ENCODE data around the gene ZNF718. TPM values are rescaled to one million over a fixed set of nuclear protein-coding genes. Genes with fewer than 3 reads are reported as not detected.
"Not testable (repeated sequence)": the region's sequence is repeated elsewhere in the genome, so short reads cannot be mapped to it uniquely, and the experiment has no call there.

The ZNF718 gene
- total RNA-seq, 1 donor: 9.6 TPM

- no peak overlapping the region for H3K4me3 ChIP-seq (ENCODE audit: low read depth, low read length)
Observed at GRCh38 chr4:146621-147020, 22.3 kb downstream of the ZNF718 start.

DNA sequence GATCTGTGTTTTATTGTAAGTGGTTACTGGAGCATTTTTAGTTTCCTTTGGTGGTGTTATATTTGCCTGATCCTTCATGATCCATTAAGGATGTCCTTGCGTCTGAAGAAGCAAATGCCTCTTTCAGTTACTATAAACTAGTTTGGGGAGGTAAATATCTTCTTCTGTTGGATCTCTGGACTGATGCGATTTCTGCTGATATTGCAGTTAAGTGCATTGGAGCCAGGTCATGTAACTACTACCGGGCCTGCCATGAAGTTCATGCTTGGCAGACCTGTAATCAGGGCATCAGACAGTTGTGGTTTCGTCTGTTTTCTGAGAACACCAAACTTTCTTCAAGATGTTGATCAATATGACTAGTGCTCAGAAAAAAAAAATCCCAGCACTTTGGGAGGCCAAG lies 22.9 kb downstream of the ZNF718 start:
- TF ChIP-seq, protein P1, sequence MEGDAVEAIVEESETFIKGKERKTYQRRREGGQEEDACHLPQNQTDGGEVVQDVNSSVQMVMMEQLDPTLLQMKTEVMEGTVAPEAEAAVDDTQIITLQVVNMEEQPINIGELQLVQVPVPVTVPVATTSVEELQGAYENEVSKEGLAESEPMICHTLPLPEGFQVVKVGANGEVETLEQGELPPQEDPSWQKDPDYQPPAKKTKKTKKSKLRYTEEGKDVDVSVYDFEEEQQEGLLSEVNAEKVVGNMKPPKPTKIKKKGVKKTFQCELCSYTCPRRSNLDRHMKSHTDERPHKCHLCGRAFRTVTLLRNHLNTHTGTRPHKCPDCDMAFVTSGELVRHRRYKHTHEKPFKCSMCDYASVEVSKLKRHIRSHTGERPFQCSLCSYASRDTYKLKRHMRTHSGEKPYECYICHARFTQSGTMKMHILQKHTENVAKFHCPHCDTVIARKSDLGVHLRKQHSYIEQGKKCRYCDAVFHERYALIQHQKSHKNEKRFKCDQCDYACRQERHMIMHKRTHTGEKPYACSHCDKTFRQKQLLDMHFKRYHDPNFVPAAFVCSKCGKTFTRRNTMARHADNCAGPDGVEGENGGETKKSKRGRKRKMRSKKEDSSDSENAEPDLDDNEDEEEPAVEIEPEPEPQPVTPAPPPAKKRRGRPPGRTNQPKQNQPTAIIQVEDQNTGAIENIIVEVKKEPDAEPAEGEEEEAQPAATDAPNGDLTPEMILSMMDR (IDR thresholded peaks at IDR 0.05; ENCODE audit: insufficient read depth, low read length): no peak
- no peak overlapping the region for H3K4me3 ChIP-seq (ENCODE audit: low read depth, low read length)
- DNase-seq (ENCODE audit: low read depth): no peak

More at GRCh38 chr4:146621-147020, 22.3 kb downstream of the ZNF718 start:
- DNase-seq (ENCODE audit: low read depth): no peak
- TF ChIP-seq, protein P1 (IDR thresholded peaks at IDR 0.05; ENCODE audit: insufficient read depth, low read length): no peak

GRCh38 chr4:161496-162284 lies 37.4 kb downstream of the ZNF718 start:
- TF ChIP-seq, protein P1 (IDR thresholded peaks at IDR 0.05; ENCODE audit: insufficient read depth, low read length): no peak
- H3K4me3 ChIP-seq (ENCODE audit: low read depth, low read length): no peak overlapping the region
- no peak for DNase-seq (ENCODE audit: low read depth)

DNA sequence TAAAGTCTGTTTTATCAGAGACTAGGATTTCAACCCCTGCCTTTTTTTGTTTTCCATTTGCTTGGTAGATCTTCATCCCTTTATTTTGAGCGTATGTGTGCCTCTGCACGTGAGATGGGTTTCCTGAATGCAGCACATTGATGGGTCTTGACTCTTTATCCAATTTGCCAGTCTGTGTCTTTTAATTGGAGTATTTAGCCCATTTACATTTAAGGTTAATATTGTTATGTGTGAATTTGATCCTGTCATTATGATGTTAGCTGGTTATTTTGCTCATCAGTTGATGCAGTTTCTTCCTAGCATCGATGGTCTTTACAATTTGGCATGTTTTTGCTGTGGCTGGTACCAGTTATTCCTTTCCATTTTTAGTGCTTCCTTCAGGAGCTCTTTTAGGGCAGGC lies 45.3 kb downstream of the ZNF718 start:
- H3K4me3 ChIP-seq (ENCODE audit: low read depth, low read length); DNase-seq (ENCODE audit: low read depth): not testable (repeated sequence)

DNA sequence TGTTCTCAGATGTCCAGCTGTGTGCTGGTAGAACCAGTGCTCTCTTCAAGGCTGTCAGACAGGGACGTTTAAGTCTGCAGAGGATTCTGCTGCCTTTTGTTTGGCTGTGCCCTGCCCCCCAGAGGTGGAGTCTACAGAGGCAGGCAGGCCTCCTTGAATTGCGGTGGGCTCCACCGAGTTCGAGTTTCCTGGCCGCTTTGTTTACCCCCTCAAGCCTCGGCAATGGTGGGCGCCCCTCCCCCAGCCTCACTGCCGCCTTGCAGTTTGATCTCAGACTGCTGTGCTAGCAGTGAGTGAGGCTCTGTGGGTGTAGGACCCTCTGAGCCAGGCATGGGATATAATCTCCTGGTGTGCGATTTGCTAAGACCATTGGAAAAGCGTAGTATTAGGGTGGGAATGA lies 47.0 kb downstream of the ZNF718 start:
- DNase-seq (ENCODE audit: low read depth); H3K4me3 ChIP-seq (ENCODE audit: low read depth, low read length): not testable (repeated sequence)

- H3K4me3 ChIP-seq (ENCODE audit: low read depth, low read length): no peak overlapping the region
- TF ChIP-seq, protein P1 (IDR thresholded peaks at IDR 0.05; ENCODE audit: insufficient read depth, low read length): no peak
- DNase-seq (ENCODE audit: low read depth): no peak
Observed at GRCh38 chr4:173666-174314, 49.5 kb downstream of the ZNF718 start.

DNA sequence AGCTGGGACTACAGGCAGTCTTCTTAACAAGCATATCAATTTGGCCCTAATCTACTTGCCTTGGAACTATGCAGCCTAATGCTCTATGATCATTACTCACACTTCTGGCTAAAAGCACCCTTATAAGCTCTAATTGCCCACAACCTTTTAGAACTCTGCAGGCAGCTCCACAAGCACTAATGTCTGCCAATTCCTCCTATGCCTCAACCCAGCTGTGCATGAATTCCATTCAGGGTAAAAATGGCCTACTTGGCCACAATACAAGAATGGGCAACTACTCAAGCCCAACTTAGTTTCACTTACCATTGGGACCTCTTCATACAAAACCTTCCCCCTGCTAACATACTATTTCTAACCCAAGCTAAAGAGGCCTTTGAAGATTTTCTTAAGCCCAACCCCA lies 51.7 kb downstream of the ZNF718 start:
- no peak for DNase-seq (ENCODE audit: low read depth)
- no peak overlapping the region for H3K4me3 ChIP-seq (ENCODE audit: low read depth, low read length)
- TF ChIP-seq, protein P1 (IDR thresholded peaks at IDR 0.05; ENCODE audit: insufficient read depth, low read length): no peak

DNA sequence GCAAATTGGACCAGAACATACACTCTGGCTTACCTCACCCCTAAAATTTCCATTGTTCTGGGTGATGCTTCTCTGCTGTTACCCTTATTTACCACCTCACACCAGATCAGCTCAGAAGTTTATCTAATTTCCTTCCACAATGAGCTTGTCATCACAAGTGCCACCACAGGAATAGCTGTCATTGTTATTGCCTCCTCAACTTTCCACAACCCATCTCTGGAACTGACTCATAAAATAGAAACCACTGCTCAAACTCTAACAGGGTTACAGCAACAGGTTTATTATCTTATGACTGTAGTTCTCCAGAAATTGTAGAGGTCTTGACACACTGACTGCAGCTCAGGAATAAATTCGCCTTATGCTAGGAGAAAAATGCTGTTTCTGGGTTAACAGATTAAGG lies 52.7 kb downstream of the ZNF718 start:
- DNase-seq (ENCODE audit: low read depth): no peak
- TF ChIP-seq, protein P1 (IDR thresholded peaks at IDR 0.05; ENCODE audit: insufficient read depth, low read length): no peak
- no peak overlapping the region for H3K4me3 ChIP-seq (ENCODE audit: low read depth, low read length)

DNA sequence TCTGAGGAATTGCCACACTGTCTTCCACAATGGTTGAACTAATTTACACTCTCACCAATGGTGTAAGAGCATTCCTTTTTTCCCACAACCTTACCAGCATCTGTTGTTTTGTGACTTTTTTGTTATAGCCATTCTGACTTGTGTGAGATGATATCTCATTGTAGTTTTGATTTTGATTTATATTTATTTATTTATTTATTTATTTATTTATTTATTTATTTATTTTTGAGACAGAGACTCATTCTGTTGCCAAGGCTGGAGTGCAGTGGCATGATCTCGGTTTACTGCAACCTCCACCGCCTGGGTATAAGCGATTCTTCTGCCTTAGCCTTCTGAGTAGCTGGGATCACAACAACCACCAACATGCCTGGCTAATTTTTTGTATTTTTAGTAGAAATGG lies 57.9 kb downstream of the ZNF718 start:
- H3K4me3 ChIP-seq (ENCODE audit: low read depth, low read length); DNase-seq (ENCODE audit: low read depth): not testable (repeated sequence)
